Stimulated activated CD4-positive, alpha-beta T cell treated with anti-CD3 and anti-CD28 coated beads, TNF-alpha, amount 100 ng/mL, for 4 hours (primary cell): ENCODE measurements around the gene FAM72C.
"Not testable (repeated sequence)": the region's sequence is repeated elsewhere in the genome, so short reads cannot be mapped to it uniquely, and the experiment has no call there.

Experiments used
- DNase-seq, 3 experiments: peaks; one replicate each; pipeline ENCODE4 v3.0.0-alpha.2; 2020; ENCODE audit warnings: low read depth in 3 of 3

Gene FAM72C

GRCh38 chr1:143984721-143985473 lies 13.1 kb upstream of the FAM72C start:
- DNase-seq, result not testable (repeated sequence)

GRCh38 chr1:143974416-143974815 lies 2.6 kb upstream of the FAM72C start:
- not testable (repeated sequence) for DNase-seq

GRCh38 chr1:143973876-143974414 lies 2.2 kb upstream of the FAM72C start:
- DNase-seq, result not testable (repeated sequence)

- DNase-seq, result not testable (repeated sequence)
Measured at GRCh38 chr1:143972753-143973326, 1.1 kb upstream of the FAM72C start.

GRCh38 chr1:143965860-143966259 lies 5.9 kb downstream of the FAM72C start:
- DNase-seq, result not testable (repeated sequence)

GRCh38 chr1:143964294-143964693 lies 7.5 kb downstream of the FAM72C start:
- DNase-seq, result not testable (repeated sequence)

GRCh38 chr1:143955930-143956329 lies 15.9 kb downstream of the FAM72C start:
- DNase-seq, result not testable (repeated sequence)

GRCh38 chr1:143952913-143953312 lies 18.9 kb downstream of the FAM72C start:
- DNase-seq, result not testable (repeated sequence)

- not testable (repeated sequence) for DNase-seq
Measured at GRCh38 chr1:143951485-143952391, 20.0 kb downstream of the FAM72C start.

- DNase-seq, result not testable (repeated sequence)
Measured at GRCh38 chr1:143947749-143948148, 24.0 kb downstream of the FAM72C start.

GRCh38 chr1:143945253-143945652 lies 26.5 kb downstream of the FAM72C start:
- DNase-seq, result not testable (repeated sequence)

GRCh38 chr1:143944576-143945240 lies 27.1 kb downstream of the FAM72C start:
- not testable (repeated sequence) for DNase-seq

GRCh38 chr1:143943319-143943978 lies 28.3 kb downstream of the FAM72C start:
- DNase-seq, result not testable (repeated sequence)

GRCh38 chr1:143942238-143942860 lies 29.4 kb downstream of the FAM72C start:
- not testable (repeated sequence) for DNase-seq

- DNase-seq, result not testable (repeated sequence)
Measured at GRCh38 chr1:143939666-143940065, 32.1 kb downstream of the FAM72C start.

- DNase-seq, result not testable (repeated sequence)
Measured at GRCh38 chr1:143938922-143939321, 32.9 kb downstream of the FAM72C start.

GRCh38 chr1:143936457-143937115 lies 35.2 kb downstream of the FAM72C start:
- DNase-seq, result peak in 1 of 3 experiments; percentile 10

GRCh38 chr1:143919127-143919526 lies 52.7 kb downstream of the FAM72C start:
- not testable (repeated sequence) for DNase-seq

- not testable (repeated sequence) for DNase-seq
Measured at GRCh38 chr1:143918552-143918951, 53.2 kb downstream of the FAM72C start.

- not testable (repeated sequence) for DNase-seq
Measured at GRCh38 chr1:143913705-143914104, 58.1 kb downstream of the FAM72C start.
